A673 (cell line): ENCODE data around the gene IBA57. TPM values are rescaled to one million over a fixed set of nuclear protein-coding genes. Genes with fewer than 3 reads are reported as not detected.

Experiments
- BruUV-seq: library from RNA; stranded (reverse); fragments of 400-500 nt; replicated peaks from 2 replicates; lab custom pipeline; 2021; lab: Mats Ljungman, UMichigan
- CTCF ChIA-PET: fragments of 300-600 bp; sonication (Branson Sonifier 250); formaldehyde crosslinking; loops from one replicate; lab custom pipeline; 2022; ENCODE audit warnings: antibody characterized with exemption; lab: Charles Lee
- POLR2A ChIA-PET: fragments of 300-600 bp; sonication (Branson Sonifier 250); formaldehyde crosslinking; loops from one replicate; lab custom pipeline; 2022; ENCODE audit warnings: antibody characterized with exemption; ENCODE audit not compliant: low non-redundant PET; lab: Charles Lee
- DNase-seq: peaks from one replicate; pipeline ENCODE4 v3.0.0-alpha.2; 2015; ENCODE audit warnings: low spot score
- H3K27ac ChIP-seq: fragments of 200-600 bp; sonication (generic); 2 replicates; pipeline ENCODE4 v1.5.1; 2016; ENCODE audit warnings: mixed run types, low read depth, mild to moderate bottlenecking, mixed read lengths, antibody characterized with exemption, low read length; ENCODE audit not compliant: poor library complexity, severe bottlenecking
- H3K27me3 ChIP-seq: fragments of 200-600 bp; sonication (generic); replicated peaks from 2 replicates; pipeline ENCODE4 v1.6.1; 2017; ENCODE audit warnings: mixed run types, low read depth, mild to moderate bottlenecking, mixed read lengths, antibody characterized with exemption, low read length; ENCODE audit not compliant: insufficient read depth, poor library complexity
- H3K36me3 ChIP-seq: fragments of 200-600 bp; sonication (generic); 2 replicates; pipeline ENCODE4 v1.6.1; 2016; ENCODE audit warnings: mixed run types, mild to moderate bottlenecking, mixed read lengths, antibody characterized with exemption, low read length; ENCODE audit not compliant: insufficient read depth, poor library complexity, severe bottlenecking
- H3K4me1 ChIP-seq: fragments of 200-600 bp; sonication (generic); 2 replicates; pipeline ENCODE4 v1.6.1; 2017; ENCODE audit warnings: mixed run types, mild to moderate bottlenecking, mixed read lengths, antibody characterized with exemption, low read length; ENCODE audit not compliant: insufficient read depth, poor library complexity, severe bottlenecking
- H3K4me3 ChIP-seq: fragments of 200-600 bp; sonication (generic); 2 replicates; pipeline ENCODE4 v1.5.1; 2016; ENCODE audit warnings: low read depth, mixed run types, mild to moderate bottlenecking, mixed read lengths, low read length; ENCODE audit not compliant: poor library complexity, severe bottlenecking
- H3K9me3 ChIP-seq: fragments of 200-600 bp; sonication (generic); 2 replicates; pipeline ENCODE4 v1.6.1; 2016; ENCODE audit warnings: mixed run types, low read depth, mild to moderate bottlenecking, mixed read lengths, antibody characterized with exemption, low read length; ENCODE audit not compliant: poor library complexity, severe bottlenecking
- CTCF ChIP-seq: fragments of 300-800, 200-600 bp; sonication (generic); conservative IDR thresholded peaks from 2 replicates; pipeline ENCODE4 v1.5.1; 2017; ENCODE audit warnings: low read depth, mild to moderate bottlenecking, antibody characterized with exemption, low read length, moderate library complexity, mixed read lengths
- EZH2 ChIP-seq: fragments of 200-600 bp; sonication (generic); IDR thresholded peaks from 2 replicates; pipeline ENCODE4 v1.6.1; 2017; ENCODE audit warnings: borderline replicate concordance, low read depth, mild to moderate bottlenecking, mixed read lengths, antibody characterized with exemption, low read length; ENCODE audit not compliant: poor library complexity, severe bottlenecking
- intact Hi-C: fragments of 100-400 bp; cut with micrococcal nuclease; formaldehyde crosslinking; loops from one replicate; pipeline ENCODE4 v1.10.0; 2022; ENCODE audit not compliant: unreplicated experiment
- total RNA-seq: library from RNA; stranded (reverse); gene quantifications from 2 replicates; pipeline ENCODE4 v1.2.3, GENCODE V29; 2021

IBA57 gene
- total RNA-seq, 1 experiment from 2014 or later = 12.1 TPM

DNA sequence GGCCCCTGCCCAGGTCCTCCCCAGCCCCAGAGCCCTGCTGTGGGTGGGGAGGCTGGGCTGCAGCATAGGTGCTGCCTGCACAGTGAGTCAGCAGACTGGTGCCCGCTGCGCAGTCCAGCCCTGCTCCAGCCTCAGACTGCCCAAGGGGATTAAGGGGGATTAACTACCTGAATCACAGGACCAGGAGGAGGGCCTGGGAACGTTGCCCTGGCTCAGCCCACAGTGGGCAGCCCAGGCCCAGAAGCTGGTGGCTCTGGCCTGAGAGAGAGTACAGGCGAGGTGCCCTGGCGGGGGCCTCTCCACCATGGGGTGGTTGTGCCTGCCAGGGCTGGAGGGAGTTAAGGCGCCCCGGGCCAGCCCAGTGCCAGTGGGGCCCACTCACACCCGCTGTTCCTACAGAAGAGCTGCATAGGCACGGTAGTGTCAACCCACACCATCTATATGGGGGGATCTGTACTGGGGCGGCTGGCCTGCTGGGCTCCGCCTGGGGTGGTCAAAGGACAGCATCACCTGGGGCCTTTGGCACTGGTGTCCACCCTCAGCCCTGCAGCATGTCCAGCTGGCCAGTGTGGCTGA lies 44.6 kb downstream of the IBA57 start:
- Histone ChIP-seq H3K9me3 (no peaks in the 10 kb centered on the region), H3K27me3 (no peaks in the 10 kb centered on the region), H3K36me3 (no peaks in the 10 kb centered on the region), H3K27ac (no peak overlapping the region), H3K4me1 (peaks cover 3% of the 10 kb centered on the region), H3K4me3 (no peak overlapping the region)
- no peak for TF ChIP-seq EZH2
- no peak for TF ChIP-seq CTCF
- intact Hi-C loops = no loop called here
- no peak for DNase-seq
- ChIA-PET POLR2A (no interaction called here), CTCF (no interaction called here)
- BruUV-seq = no TSS peak

- Histone ChIP-seq H3K27ac (no peak overlapping the region), H3K36me3 (no peaks in the 10 kb centered on the region), H3K4me3 (no peak overlapping the region), H3K27me3 (no peaks in the 10 kb centered on the region), H3K4me1 (peaks cover 3% of the 10 kb centered on the region), H3K9me3 (no peaks in the 10 kb centered on the region)
- DNase-seq = no peak
- ChIA-PET POLR2A (no interaction called here), CTCF (no interaction called here)
- BruUV-seq = no TSS peak
- intact Hi-C loops = no loop called here
- TF ChIP-seq CTCF (no peak), EZH2 (no peak)
Measured at GRCh38 chr1:228210712-228211530, 45.3 kb downstream of the IBA57 start.

- no peak overlapping the region for H3K4me3 ChIP-seq
- ChIA-PET POLR2A (no interaction called here), CTCF (no interaction called here)
- no peaks in the 10 kb centered on the region for H3K9me3 ChIP-seq
- H3K4me1 ChIP-seq = peaks cover 3% of the 10 kb centered on the region
- no peak for DNase-seq
- no TSS peak for BruUV-seq
- intact Hi-C loops = no loop called here
- H3K36me3 ChIP-seq = no peaks in the 10 kb centered on the region
- H3K27ac ChIP-seq = no peak overlapping the region
- H3K27me3 ChIP-seq = no peaks in the 10 kb centered on the region
- TF ChIP-seq EZH2 (no peak), CTCF (no peak)
Measured at GRCh38 chr1:228211531-228212414, 46.2 kb downstream of the IBA57 start.
